ENCODE results near the gene CACNA1C. TPM values are rescaled to one million over a fixed set of nuclear protein-coding genes. Genes with fewer than 3 reads are reported as not detected.

CACNA1C gene
- total RNA-seq, 4 donors from 2014 or later = 44.1 to 104 (median 49.4) TPM

DNA sequence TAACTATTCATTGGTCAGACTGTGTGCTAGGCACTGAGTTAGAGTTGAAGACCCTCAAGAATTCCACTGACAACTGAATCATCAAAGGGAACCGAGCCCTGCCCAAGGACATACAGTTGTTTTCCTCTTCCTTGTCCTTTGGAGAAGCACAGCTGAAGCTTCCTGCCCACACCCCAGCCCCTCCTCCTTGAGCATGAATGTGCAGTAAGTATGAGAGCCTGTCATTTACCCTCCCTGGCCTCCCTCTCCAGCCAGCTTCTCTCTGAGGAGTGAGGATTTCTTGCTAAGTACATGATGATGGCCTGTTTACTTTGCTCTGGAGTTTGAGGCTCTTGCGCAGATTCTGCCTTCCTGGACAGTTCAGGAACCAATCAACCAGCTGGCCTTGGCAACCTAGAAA lies 235.2 kb downstream of the CACNA1C start:
- Histone ChIP-seq H3K9me3 (no peaks in the 10 kb centered on the region), H3K27ac (replicated peaks in 1 of 4) (peak overlapping the region; percentile 71 to 80 (median 78)), H3K36me3 (no peaks in the 10 kb centered on the region), H3K4me3 (no peak overlapping the region), H3K27me3 (no peaks in the 10 kb centered on the region), H3K4me1 (peaks cover 84 to 99% (median 88%) of the 10 kb centered on the region in 4 donors)
- intact Hi-C loops (cut with DNase I) = loop anchor here (5.0 kb wide), 1 partner anchor 231 kb away; no protein-coding TSS in a partner anchor
- WGBS = 59% methylated on average over 2 of the region's 2 CpGs
- no peak for DNase-seq (ENCODE audit: extremely low spot score)
- TF ChIP-seq, protein P1, sequence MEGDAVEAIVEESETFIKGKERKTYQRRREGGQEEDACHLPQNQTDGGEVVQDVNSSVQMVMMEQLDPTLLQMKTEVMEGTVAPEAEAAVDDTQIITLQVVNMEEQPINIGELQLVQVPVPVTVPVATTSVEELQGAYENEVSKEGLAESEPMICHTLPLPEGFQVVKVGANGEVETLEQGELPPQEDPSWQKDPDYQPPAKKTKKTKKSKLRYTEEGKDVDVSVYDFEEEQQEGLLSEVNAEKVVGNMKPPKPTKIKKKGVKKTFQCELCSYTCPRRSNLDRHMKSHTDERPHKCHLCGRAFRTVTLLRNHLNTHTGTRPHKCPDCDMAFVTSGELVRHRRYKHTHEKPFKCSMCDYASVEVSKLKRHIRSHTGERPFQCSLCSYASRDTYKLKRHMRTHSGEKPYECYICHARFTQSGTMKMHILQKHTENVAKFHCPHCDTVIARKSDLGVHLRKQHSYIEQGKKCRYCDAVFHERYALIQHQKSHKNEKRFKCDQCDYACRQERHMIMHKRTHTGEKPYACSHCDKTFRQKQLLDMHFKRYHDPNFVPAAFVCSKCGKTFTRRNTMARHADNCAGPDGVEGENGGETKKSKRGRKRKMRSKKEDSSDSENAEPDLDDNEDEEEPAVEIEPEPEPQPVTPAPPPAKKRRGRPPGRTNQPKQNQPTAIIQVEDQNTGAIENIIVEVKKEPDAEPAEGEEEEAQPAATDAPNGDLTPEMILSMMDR (IDR thresholded peaks at IDR 0.05) = no peak
- TF ChIP-seq POLR2AphosphoS5 (IDR thresholded peaks at IDR 0.05) (no peak), EP300 (IDR thresholded peaks at IDR 0.05) (no peak), POLR2A (IDR thresholded peaks at IDR 0.05; ENCODE audit: low read depth) (no peak)

DNA sequence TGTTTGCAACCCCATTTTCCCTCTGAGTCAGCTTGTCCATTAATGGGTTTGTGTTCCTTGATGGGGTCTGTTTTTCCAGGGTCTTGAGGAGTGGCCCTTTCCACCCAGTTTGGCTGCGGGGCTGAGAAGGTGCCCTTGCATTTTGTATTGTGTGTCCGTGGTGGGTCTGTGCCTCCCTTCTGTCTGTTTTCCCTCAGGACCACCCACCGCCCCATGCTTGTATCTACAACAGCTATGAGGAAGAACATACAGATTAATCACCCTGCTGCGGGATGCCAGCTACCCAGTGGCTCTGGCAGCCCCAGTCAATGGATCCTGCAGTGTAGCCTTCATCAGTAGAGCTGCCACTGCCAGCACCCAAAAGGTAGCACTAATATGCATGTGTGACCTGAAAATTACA lies 235.7 kb downstream of the CACNA1C start:
- Histone ChIP-seq H3K4me3 (no peak overlapping the region), H3K27me3 (no peaks in the 10 kb centered on the region), H3K27ac (replicated peaks in 1 of 4) (peak overlapping the region in 1 of 4 donors; percentile 77), H3K9me3 (no peaks in the 10 kb centered on the region), H3K36me3 (no peaks in the 10 kb centered on the region), H3K4me1 (peaks cover 80 to 97% (median 88%) of the 10 kb centered on the region in 4 donors)
- WGBS = 94% methylated on average over 4 of the region's 4 CpGs
- TF ChIP-seq, protein P1 (IDR thresholded peaks at IDR 0.05) = no peak
- TF ChIP-seq POLR2AphosphoS5 (IDR thresholded peaks at IDR 0.05) (no peak), POLR2A (IDR thresholded peaks at IDR 0.05; ENCODE audit: low read depth) (no peak), EP300 (IDR thresholded peaks at IDR 0.05) (no peak)
- DNase-seq (ENCODE audit: extremely low spot score) = no peak
- intact Hi-C loops (cut with DNase I) = loop anchor here (5.0 kb wide), 1 partner anchor 231 kb away; no protein-coding TSS in a partner anchor

DNA sequence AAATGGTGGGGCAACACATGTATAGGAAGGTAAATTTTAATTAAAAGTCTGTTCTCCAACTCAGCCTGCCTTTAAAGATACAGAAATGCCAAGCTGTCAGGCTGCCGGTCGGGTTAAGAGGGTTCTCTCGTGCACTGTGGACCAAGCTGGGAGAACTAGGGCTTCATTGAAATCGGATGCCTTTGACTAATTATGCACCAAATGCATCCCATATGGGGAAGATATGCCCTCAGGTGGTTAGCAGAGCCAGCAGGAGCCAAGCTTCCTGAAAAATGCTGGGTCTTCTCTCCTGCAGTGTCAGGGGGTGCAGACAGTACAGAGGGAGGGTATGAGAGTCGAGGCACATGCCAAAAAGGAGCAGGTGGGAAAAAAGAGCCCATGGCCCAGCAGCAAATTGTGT lies 236.1 kb downstream of the CACNA1C start:
- H3K27ac ChIP-seq (replicated peaks in 1 of 4) = no peak overlapping the region
- H3K9me3 ChIP-seq = no peaks in the 10 kb centered on the region
- intact Hi-C loops (cut with DNase I) = loop anchor here (5.0 kb wide), 1 partner anchor 232 kb away; no protein-coding TSS in a partner anchor
- TF ChIP-seq EP300 (IDR thresholded peaks at IDR 0.05) = no peak
- TF ChIP-seq, protein P1 (IDR thresholded peaks at IDR 0.05) = no peak
- TF ChIP-seq POLR2A (IDR thresholded peaks at IDR 0.05; ENCODE audit: low read depth) = no peak
- no peak for TF ChIP-seq POLR2AphosphoS5 (IDR thresholded peaks at IDR 0.05)
- 76% methylated on average over 5 of the region's 5 CpGs for WGBS
- H3K27me3 ChIP-seq = no peaks in the 10 kb centered on the region
- H3K36me3 ChIP-seq = no peaks in the 10 kb centered on the region
- peaks cover 76 to 93% (median 85%) of the 10 kb centered on the region in 4 donors for H3K4me1 ChIP-seq
- H3K4me3 ChIP-seq = no peak overlapping the region
- DNase-seq (ENCODE audit: extremely low spot score) = no peak

DNA sequence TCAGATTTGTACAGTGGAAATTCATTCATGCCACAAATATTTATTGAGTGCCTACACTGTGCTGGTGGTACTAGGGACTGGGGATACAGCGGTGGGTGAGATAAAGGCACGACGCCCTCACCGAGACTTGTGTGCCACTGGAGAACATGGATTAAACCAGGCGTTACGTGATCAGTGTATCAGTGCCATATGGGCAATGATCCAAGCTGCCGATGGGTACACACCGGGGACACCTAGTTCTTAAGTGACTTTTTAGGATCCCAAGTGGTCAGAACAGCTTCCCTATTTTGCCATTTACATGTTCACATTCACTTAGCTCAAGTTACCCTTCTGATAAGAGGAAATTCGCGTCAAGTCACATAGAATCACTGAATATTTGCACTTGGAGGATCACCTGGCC lies 236.7 kb downstream of the CACNA1C start:
- Histone ChIP-seq H3K4me3 (no peak overlapping the region), H3K36me3 (no peaks in the 10 kb centered on the region), H3K27me3 (no peaks in the 10 kb centered on the region), H3K27ac (replicated peaks in 1 of 4) (peak overlapping the region in 1 of 4 donors; percentile 20), H3K4me1 (peaks cover 74 to 92% (median 84%) of the 10 kb centered on the region in 4 donors), H3K9me3 (no peaks in the 10 kb centered on the region)
- no peak for DNase-seq (ENCODE audit: extremely low spot score)
- intact Hi-C loops (cut with DNase I) = loop anchor here (5.0 kb wide), 1 partner anchor 232 kb away; no protein-coding TSS in a partner anchor
- no peak for TF ChIP-seq POLR2A (IDR thresholded peaks at IDR 0.05; ENCODE audit: low read depth)
- TF ChIP-seq, protein P1 (IDR thresholded peaks at IDR 0.05) = no peak
- TF ChIP-seq EP300 (IDR thresholded peaks at IDR 0.05) = no peak
- no peak for TF ChIP-seq POLR2AphosphoS5 (IDR thresholded peaks at IDR 0.05)
- 78% methylated on average over 10 of the region's 10 CpGs for WGBS

DNA sequence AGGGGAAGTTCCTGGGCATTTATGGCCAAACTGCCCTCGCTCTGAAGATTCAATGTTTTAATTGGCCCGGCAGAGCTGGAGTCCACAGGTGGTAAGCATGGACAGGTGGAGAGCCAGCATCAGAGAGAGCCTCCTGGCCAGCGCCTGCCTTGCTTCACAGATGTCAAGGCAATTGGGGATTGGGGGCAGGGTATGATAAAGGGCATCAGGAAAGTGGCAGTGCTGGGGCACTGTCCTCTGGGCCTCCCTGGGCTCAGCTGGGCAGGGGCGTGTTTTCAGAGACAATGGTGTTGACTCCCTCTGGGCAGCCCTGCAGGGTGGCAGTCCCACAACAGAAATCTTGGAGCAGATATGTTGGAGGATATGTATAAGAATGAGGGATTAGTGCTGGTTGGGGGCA lies 237.3 kb downstream of the CACNA1C start:
- no peaks in the 10 kb centered on the region for H3K36me3 ChIP-seq
- intact Hi-C loops (cut with DNase I) = loop anchor here (10.0 kb wide), 1 partner anchor 295 kb away; no protein-coding TSS in a partner anchor
- no peak overlapping the region for H3K4me3 ChIP-seq
- TF ChIP-seq POLR2AphosphoS5 (IDR thresholded peaks at IDR 0.05) = no peak
- TF ChIP-seq POLR2A (IDR thresholded peaks at IDR 0.05; ENCODE audit: low read depth) = no peak
- TF ChIP-seq EP300 (IDR thresholded peaks at IDR 0.05) = no peak
- TF ChIP-seq, protein P1 (IDR thresholded peaks at IDR 0.05) = no peak
- 80% methylated on average over 1 of the region's 4 CpGs for WGBS
- peaks cover 74 to 92% (median 84%) of the 10 kb centered on the region in 4 donors for H3K4me1 ChIP-seq
- no peak for DNase-seq (ENCODE audit: extremely low spot score)
- peak overlapping the region in 2 of 4 donors; percentile 20 to 24 for H3K27ac ChIP-seq (replicated peaks in 1 of 4)
- no peaks in the 10 kb centered on the region for H3K27me3 ChIP-seq
- H3K9me3 ChIP-seq = no peaks in the 10 kb centered on the region
